ENCODE results near the gene FTO. TPM values are rescaled to one million over a fixed set of nuclear protein-coding genes. Genes with fewer than 3 reads are reported as not detected.

The FTO gene
- total RNA-seq, 1 donor from 2014 or later, result 39.4 TPM

- no peak for DNase-seq (ENCODE audit: low read depth in 2 of 2)
Observed at GRCh38 chr16:54145881-54146280, 441.9 kb downstream of the FTO start.

DNA sequence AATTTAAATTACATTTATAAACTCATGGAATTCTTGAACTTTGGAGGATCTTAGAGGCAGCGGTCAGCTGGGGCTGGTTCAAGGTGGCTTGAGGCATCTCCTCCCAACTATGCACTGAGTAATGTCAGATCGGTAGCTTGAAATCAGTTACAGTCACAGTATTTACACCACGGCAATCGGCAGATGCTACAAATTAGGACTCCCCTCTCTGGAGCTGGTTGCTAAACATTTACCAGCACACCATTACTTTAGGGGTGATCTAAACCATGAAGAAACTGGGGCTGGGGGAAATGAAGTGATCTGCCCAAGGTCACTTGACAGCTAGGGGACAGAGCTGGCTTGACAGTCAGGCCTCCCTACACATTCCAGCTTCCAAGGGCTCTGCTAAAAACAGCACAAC lies 445.0 kb downstream of the FTO start:
- no peak for DNase-seq (ENCODE audit: low read depth in 2 of 2)

DNA sequence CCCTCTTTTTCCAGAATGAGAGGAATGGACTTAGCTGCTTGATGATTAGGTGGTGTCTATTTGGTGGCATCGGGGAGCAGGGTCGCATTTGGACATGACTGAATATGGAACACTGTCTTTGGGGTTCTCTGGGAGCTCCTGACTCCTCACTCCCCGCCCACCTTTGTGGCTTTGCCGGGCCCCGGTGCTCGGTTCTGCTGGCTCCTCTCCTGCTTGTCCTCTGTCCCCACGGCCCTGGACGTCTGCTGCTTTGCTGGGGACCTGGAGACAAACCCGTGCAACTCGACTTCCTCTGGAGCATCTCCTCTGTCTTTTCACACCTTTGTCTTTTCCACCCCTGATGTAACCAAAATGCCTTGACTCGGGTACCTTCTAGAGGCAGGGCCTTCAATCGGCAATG lies 446.9 kb downstream of the FTO start:
- no peak for DNase-seq (ENCODE audit: low read depth in 2 of 2)

DNA sequence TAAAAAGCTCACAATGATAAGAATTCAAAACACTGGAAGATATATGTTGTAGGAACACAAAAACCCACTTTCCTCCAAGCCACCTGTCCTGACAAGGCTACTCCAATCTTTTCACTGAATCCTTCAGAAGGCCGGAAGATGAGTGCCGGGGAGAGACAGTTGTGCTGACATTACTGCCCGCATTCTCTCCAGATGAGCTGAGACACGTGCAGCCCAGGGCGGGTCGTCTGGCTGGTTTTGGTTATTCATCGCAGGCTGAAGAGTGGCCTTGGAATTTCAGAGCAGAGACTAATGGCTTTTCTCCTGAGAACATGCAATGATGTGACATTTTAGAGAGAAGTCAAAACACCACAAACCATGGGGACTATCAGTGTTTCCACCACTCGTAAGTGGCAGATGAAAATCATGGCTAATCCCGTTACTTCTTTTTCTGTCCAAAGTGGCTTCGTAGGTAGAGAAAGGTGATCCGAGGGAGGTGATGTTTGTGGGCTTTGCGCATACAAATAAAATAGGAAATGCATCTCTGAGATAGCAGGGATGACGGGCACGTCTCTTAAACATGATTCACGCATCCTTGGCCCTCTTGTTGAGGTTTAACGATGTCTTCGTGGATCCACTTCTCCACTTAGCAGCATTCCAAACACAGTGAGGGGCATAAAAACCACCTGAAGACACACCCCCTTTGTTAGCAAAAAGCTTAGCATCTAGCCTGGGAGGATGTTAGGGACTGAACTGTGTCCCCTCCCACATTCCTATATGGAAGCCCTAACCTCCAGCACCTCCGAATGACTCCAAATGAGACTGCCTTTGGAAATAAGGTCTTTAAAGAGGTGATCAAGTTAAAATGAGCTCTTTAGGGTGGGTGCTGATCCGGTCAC lies 448.6 kb downstream of the FTO start:
- no peak for DNase-seq (ENCODE audit: low read depth in 2 of 2)

DNA sequence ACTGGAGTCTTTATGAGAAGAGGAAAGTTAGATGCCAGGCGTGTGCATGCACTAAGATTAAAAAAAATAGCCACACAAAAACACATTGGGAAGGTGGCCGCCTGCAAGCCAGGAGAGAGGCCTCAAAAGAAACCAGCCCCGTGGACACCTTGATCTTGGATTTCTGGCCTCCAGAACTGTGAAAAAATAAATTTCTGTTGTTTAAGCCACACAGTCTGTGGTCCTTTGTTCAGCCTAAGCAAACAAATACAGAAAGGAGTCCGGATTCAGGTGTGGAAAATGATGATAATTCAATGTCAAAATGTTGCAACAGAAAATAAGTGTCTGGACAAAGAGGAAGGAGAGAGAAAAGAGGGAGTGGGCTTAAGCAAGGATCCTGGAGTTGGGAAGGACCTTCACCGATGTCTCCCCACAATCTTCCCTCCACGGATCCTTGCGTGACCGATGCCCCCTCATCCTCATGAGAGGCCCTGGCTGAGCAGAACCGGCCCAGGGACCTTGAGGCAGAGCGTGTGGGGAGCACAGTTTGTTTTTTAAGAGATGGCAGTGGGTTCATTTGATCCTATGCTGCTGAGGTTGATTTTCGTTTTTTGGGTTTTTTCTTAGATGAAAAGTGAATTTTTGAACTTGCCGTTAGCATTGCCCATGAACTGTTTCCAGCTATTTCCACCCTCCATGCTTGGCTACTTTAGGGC lies 449.4 kb downstream of the FTO start:
- no peak for DNase-seq (ENCODE audit: low read depth in 2 of 2)

- DNase-seq (ENCODE audit: low read depth in 2 of 2), result no peak
Observed at GRCh38 chr16:54156349-54156748, 452.4 kb downstream of the FTO start.

DNA sequence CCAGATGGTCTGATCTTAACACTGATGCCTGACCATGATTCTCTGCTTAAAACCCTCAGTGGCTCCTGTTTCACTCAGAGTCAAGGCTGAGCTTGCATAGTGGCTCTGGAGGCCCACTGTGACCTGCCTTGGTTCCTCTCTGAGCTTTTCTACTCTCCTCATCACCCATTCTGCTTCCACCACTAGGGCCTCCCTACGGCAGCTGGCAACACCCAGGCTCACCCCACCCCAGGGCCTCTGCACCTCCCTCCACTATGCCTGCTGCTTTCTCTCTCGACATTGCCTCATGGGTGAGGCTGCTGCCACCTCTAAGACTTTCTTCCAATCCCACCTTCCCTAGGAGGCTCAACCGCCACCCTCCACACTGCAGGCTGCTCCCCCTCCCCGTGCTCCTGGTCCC lies 455.0 kb downstream of the FTO start:
- no peak for DNase-seq (ENCODE audit: low read depth in 2 of 2)

DNA sequence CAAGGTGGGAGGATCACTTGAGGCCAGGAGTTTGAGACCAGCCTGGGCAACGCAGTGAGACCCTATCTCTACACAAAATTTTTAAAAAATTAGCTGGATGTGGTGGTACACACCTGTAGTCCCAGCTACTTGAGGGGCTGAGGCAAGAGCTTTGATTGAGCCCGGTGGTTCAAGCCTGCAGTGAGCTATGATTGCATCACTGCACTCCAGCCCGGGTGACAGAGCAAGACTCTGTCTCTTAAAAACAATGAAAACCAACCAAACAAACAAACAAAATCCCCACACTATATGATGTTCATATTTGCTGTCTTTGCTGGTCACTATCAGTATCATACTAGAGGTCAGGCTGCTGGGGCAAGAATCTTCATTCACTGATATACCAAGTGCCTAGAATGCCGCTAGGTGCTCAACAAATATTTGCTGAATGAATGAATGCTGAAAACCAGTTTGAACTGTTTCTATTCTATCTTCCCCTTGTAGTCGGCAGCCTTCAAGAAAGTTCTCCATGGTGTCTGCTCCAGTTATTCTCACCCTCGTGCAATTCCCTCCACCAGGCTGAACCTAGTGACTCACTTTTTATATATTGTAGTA lies 455.6 kb downstream of the FTO start:
- no peak for DNase-seq (ENCODE audit: low read depth in 2 of 2)

DNA sequence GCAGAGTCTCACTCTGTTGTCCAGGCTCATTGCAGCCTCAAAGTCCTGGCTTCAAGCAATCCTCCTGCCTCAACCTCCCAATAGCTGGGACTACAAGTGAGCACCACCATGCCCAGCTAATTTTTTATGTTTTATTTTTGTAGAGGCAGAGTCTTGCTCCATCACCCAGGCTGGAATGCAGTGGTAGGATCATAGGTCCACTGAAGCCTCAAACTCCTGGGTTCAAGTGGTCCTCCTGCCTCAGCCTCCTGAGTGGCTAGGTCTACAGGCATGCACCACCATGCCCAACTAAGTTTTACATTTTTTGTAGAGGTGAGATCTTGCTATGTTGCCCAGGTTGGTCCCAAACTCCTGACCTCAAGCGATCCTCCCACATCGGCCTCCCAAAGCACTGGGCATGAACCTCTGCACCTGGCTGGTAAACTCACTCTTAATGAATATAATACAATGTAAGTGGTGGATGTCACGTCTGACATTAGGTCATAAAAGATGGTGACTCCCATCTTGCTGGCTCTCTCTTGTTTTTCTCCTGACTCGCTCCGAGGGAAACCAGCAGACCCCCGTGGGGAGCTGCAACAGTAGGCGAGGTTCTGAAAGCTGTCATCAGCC lies 456.4 kb downstream of the FTO start:
- DNase-seq (ENCODE audit: low read depth in 2 of 2), result no peak

- DNase-seq (ENCODE audit: low read depth in 2 of 2), result no peak
Observed at GRCh38 chr16:54160939-54161897, 457.3 kb downstream of the FTO start.

DNA sequence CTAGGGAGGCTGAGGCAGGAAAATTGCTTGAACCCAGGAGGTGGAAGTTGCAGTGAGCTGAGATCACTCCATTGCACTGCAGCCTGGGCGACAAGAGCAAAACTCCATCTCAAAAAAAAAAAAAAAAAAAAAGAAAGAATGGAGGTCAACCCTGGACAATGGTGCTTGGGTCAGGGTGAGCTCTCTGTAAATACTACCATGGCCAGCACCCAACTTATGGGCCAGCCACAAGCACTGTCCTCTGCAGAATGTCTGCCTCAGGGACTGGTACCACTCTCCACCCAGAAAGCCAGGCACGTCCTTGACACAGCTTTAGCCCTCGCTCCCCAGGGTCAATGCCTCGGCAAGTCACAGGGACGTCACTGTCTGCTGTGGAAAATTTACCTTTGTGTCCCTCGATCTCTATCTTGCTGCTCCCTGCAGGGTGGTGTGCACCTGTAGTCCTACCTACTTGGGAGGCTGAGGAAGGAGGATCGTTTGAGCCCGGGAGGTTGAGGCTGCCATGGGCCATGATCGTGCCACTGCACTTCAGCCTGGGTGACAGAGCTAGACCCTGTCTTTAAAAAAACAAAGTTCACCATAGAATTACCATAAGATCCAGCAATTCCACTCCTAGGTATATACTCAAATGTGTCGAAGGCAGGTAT lies 459.4 kb downstream of the FTO start:
- DNase-seq (ENCODE audit: low read depth in 2 of 2), result no peak

- DNase-seq (ENCODE audit: low read depth in 2 of 2), result no peak
Observed at GRCh38 chr16:54164789-54165173, 460.8 kb downstream of the FTO start.

DNA sequence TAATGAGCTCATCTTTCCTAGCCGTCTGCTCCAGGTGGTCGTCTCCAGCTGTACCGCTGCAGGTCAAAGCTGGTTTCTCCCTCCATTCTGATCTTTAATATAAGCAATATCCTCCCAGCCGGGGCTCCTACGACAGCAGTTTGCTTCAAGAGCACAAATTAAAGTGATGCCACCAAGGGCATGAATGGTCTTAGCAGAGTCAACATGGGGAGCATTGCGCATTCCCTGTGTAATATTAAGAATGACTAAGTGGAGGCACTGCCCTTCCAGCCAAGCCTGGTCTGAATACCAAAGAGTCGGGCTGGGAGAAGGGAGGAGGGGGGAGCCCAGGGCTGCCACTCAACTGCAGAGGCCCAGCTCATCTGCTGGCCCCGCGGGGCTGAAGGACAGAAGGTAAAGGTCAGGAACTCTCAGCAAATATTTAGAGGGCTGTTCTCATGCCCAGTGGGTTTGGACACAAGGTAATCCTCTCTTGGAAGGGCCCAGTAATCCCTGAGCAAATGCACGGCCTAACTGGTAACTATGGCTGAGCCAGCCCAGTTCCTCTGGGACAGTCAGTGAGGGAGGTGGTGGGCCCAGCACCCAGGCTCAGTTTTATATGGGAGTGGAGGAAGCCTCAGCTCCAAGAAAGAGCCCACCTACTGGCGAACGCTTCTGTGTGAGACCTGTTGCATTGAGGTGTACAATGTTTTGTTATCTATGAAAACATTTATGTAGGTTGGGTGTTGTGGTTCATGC lies 461.4 kb downstream of the FTO start:
- no peak for DNase-seq (ENCODE audit: low read depth in 2 of 2)

- DNase-seq (ENCODE audit: low read depth in 2 of 2), result no peak
Observed at GRCh38 chr16:54165912-54166865, 462.2 kb downstream of the FTO start.

- DNase-seq (ENCODE audit: low read depth in 2 of 2), result no peak
Observed at GRCh38 chr16:54169112-54169511, 465.2 kb downstream of the FTO start.

DNA sequence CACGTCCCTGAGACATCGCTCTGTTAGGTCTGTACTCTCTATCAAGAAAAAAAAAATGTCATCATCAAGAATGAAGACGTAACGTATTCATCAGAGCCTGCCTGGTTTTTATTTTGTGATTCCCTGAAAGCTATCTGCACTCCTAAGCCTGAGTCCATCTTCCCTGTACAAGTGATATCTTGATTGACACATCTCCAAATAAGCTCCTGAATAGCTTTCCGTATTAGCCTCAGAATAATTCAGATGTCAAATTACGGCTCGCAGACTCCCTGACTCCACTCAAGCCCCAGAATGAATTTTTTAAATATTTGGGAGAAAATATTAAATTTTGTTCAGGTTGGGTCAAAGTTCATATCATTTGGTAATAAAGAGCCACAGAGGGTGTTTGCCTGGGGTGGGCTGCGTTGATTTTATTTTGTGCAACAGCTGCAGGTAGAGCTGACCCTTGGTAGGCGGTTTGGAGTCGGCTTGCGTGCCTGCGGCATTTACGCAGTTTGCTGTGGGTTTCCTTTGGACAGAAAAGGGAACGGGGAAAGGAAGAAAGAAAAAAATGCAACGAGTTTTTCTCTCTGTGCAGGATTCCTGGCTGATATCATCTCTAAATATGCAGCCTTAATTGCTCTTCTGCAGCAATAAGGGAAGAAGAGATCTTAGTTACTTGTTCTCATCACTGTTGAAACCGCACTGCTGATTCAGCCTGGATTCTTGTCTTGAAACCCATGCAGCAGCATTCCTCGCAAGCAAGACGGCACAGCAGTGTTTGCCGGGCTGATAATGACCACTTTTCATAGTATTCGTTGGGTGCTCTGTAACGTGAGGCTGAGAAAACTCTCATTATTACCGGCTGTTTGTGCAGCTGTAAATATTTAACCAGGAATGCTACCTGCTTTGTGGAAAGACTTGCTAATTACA lies 467.9 kb downstream of the FTO start:
- DNase-seq (ENCODE audit: low read depth in 2 of 2), result no peak

GRCh38 chr16:54173490-54173889 lies 469.5 kb downstream of the FTO start:
- DNase-seq (ENCODE audit: low read depth in 2 of 2), result no peak

DNA sequence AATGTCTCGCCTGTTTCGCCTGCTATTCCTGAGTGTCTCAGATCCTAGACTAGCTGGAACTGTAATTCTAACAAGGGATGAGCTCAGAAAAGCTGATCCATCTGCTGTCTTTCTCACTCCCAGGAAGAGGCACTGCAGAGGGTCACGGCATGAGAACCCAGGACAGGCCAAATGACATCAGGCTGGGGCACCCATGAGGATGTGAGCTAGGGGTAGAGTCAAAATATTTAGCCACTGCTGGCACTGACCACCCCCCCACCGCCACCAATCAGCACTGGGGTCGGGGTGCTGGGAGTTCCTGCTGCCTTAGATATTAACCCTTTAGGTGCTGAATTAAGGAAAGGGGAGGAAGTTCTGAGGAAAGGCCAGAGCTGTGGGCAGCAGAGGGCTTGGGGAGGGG lies 470.2 kb downstream of the FTO start:
- DNase-seq (ENCODE audit: low read depth in 2 of 2), result no peak

Measured in dermis microvascular lymphatic vessel endothelial cell (primary cell).